Mucosa of gallbladder (tissue), 1 donor: ENCODE measurements around the gene PRLR. TPM values are rescaled to one million over a fixed set of nuclear protein-coding genes. Genes with fewer than 3 reads are reported as not detected.
A peak's percentile ranks its signal among the peaks of the same experiment; 100 is the strongest.

Experiments
- DNase-seq: peaks from one replicate; pipeline ENCODE4 v3.0.0-alpha.2; 2020; ENCODE audit warnings: low spot score
- total RNA-seq: library from RNA; stranded (reverse); gene quantifications from one replicate; pipeline ENCODE4 v1.2.1, GENCODE V29; 2021
- donor health status: DM: no; HTN: no; CAD: no.

The PRLR gene
- total RNA-seq, 1 donor from 2014 or later = 9.3 TPM

DNA sequence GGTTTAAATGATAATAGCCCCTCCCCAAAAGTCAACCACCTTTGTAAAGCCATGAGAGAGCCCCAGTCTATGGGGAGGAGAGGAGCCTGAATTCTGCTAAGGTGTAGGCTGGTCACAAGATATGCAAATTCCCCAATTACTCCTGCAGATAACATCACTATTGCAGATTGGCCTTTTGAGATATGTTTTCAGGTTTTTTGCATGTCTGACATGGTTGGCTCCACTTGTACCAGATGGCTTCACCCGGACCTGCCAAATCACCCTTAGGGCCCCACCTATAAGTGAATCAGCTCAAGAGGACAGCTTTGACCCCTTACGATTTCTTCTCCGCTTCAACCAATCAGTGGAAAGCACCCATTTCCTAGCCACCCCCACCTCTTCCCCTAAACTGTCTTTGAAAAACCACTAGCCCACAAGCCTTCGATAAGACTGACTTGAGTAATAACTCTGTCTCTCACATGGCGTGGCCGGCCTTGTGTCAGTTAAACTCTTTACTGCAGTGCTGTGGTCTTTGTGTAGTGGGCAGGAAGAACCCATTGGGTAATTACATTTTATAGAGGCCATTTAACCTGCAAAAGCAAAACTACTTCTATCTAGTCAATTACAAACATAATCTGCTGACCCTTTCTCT is 69.7 kb downstream of the PRLR start:
- no peak for DNase-seq

DNA sequence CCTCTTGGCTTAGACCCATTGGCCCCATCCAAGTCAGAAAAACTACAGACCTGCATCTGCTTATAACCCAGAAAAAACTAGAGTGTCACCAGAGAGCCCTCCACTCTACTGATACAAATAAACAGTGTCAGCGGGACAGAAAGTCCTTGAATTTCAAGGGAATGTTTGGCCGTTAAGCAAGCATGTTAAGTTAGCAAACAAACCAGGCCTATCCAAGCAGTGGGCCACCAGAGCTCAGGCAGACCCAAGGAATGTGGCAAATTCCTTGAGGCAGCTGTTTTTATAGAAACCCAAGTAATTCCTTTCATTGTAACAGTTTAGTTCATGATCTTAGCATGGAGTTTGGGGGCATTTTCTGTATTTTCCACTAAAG is 70.9 kb downstream of the PRLR start:
- peak; percentile 31 for DNase-seq

DNA sequence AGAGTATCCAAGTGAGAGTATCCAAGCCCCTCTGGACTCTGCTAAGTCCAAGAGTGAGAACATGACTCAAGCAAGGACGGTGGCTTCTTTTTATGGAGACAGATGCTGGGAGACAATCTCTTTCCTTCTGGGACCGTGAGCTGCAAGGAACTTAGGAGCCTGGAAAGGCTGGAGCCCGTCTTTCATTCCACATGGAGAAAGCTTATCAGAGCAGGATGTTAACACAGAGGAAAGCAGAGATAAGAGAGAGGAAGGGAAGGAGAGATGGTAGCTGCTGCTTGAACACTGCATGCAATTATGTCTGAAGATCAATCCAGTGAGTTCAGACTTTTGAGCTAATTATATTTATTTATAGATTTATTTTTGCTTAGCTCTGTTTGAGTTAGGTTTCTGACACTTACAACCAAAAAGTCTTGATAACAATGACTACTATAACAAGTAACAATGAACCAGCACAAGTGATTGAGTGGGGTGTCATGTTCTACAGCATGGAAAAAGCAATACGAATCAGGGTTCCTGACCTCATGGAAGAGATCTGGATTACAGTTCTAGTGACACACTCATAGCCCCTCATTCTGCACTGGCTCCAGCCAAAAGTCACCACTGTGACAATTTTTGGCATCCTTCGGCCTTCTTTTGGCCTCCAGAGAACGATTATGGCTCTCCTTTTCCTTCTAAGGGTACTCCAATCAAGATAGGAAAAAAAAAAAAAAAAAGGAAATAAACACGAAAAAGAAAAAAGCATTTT is 71.5 kb downstream of the PRLR start:
- no peak for DNase-seq

DNA sequence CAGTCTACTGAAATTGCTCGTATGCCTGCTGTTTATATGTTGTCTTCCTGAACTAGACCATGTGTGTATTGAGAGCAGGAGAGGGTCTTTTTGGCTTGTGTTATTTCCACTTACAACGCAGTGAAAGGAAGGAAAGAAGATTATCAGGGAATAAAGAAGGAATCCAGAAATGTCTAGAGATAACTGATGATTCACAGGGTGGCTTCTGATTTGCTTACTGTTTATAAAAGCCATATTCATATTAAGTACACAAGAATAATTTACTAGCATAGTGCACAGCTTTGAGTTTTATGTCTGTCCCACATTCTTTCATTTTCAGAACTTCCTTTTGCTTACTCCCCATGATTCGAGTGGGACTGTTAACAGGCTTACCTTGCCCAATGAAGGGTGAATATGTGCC is 72.1 kb downstream of the PRLR start:
- no peak for DNase-seq

DNA sequence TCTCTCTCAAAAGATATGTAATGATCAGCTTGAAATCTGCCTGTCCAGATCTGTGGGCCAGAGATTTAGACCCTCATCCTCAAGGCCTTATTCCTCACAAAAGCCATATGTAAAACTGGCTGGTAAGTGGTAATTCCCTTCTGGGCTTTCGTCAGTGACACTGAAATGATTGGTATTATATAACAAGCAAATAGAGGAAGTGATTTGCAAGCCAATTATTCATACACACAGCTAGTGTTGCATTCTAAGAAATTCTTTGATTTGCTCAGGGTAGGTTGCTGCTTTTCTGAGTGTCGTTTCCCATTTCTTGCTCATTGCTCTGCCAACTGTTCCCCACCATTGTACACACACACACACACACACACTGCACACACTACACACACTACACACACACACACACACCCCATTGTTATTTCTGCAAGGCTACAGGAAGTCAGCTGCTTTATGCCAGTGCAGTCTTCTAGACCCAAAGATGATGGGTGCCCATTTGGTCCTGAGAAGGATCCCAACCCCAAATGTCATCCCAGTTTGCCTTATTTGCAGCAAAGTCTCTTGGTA is 76.8 kb downstream of the PRLR start:
- DNase-seq = no peak

DNA sequence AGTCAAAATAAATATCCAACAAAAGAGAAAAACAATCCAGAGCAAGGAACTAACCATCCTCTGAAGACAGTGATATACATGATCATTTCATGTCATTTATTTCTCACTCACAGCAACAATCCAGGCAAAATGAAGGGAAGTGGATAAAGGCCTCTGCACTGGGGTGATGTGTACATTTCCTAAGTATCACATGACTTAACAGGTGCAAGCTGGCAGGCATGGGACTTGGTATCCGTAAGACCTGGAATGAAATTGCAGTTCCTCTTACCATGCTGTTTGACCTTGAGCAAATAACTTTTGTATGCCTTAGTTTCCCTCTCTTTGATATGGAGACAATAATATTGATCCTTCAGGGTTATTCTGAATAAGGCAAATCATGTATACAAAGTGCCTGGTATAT is 77.6 kb downstream of the PRLR start:
- DNase-seq = no peak

DNA sequence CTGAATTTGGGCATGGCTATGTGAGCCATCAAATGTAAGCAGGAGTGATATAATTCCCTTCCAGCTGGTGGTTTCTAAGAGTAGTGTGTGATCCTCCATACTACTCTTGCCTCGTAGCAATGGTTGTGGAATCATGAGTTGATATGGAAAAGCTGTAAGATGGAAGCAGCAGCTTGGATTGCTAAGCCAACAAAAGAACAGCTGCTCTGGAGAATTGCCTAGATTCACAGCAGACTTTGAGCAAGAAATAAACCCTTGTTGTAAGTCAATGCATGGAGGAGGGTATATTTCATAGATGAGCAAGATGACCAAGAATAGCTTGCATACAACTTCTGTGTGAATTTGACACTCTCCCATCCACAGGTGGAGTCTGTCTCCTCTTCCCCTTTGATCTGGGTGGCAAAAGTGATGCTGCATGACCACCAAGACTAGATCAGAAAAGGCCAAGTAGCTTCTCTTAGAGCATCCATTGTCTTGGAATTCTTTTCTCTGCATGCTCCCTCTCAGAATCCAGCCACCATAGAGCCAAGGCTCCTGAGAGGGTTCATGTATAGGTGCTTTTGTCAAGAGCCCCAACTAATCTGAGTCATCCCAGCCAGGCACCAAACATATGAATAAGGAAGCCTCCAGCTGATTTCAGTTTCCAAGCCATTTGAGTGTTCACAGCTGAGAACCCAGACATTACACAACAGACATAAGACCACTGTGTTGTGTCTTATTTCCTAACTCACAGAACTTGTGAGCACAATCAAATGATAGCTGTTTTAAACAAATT is 79.0 kb downstream of the PRLR start:
- DNase-seq = no peak

DNA sequence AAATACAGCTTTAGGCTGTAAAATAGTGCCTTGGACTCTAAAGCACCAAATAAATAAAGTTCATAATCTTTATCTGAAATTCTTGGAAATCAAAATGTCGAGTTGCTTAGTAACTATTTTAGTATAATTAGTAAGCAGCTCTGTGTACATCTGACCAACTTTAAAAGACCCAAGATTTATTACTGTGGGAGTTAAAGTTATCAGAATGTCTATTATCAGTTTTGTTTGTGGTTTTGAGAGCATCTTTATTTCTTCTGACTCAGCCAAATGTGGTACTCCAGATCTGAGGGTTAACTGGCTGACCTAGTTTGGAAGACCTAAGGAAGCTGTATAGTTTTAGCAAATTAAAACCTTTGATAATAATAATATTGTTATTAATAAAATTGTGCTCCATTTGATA is 81.2 kb downstream of the PRLR start:
- DNase-seq = no peak

DNA sequence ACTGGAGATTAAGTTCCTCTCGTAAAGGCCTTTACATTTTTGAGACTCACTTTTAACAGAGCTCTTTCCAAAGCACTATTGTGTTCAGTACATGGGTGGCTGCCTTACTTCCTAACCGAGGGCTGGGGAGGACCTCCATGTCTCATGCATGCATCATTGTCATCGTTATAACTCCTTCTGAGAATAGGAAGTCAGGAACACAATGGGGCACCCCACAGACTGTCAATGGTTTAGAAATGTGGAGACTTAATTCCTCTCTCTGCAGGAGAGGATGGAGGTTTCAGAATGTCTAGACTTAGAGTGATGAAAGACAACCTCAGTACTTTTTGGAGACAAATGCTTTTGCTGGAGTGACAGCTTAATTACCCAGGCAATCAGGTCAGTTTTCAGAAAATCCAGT is 83.9 kb downstream of the PRLR start:
- DNase-seq = no peak

DNA sequence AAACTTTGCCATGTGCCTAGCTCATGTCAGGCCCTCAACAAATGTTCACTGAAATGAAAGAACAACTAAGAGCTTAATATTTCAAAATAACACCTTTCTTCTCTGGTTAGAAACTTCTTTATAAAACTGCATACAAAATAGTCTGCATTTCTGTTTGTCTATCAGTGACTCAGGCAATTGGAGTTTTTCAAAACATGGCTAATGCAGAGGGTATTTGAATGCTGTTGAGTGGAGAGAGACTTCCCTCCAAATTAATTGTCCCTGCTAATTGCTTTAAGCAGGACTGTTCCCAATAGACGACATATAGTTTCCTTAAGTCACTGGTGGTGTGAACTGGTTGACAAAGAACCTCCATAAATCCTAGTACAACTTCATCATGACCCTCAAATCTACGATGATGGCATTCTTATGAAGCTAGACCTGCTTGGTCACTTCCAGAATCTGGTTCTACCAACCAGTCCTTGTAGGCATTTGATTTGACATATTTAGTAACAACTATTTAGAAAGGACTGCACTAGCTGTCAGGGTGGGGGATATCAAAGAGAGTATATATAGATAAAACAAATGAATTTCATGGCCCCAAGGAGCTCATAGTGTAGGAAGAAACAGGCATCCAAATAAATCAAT is 84.5 kb downstream of the PRLR start:
- no peak for DNase-seq

DNA sequence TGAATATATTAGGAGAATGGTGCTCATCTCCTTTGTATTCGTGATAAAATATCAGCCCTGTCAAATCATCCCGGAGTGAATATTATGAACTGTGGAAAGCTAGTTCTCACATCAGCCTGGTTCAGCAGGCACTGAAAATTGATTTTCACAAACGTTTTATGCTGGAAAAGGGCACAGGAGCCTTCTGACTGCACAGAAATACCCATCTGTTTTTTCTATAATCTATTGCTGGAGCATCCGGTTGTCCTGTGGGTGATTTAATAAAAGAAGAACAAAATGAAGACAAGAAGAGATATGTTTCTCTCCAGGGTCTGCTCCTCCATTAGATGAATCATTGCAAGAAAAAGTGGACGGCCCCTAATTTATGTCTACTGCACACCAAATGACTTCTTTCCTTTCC is 85.3 kb downstream of the PRLR start:
- DNase-seq = no peak

DNA sequence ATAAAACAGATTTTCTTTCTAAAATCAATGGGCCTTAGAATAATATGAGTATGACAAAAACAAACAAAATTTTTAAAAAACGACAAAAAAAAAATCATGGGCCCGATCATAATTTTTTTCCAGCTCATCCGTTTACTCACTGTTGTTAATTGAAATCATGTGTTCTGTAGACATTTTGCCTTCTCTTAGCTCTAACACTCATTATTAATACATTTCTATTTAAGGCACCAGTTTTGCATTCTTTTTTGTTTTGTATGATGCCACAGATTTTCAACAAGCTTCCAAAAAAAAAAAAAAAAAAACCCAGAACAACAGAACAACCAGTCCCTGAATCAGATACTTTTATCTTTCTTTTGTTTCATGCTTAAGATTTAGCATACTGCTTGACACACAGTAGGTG is 86.4 kb downstream of the PRLR start:
- no peak for DNase-seq

DNA sequence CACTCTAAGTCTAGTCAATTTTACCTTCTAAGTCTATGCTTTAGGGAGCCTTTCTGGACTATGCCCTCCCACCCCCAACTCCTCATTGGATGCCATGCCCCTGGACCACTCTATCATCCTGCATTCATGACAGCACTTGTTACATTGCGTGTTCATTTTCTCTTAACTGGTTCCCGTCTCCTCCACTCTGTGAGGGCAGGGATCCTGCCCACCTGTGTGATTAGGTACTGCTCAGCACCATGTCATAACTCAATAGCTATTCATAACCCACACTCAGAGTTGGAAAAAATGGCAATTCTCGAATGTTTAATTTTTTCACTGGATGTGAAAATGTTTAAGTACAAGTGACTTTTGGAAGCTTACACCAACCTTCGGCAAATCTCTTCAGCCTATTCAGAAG is 88.5 kb downstream of the PRLR start:
- DNase-seq = no peak

DNA sequence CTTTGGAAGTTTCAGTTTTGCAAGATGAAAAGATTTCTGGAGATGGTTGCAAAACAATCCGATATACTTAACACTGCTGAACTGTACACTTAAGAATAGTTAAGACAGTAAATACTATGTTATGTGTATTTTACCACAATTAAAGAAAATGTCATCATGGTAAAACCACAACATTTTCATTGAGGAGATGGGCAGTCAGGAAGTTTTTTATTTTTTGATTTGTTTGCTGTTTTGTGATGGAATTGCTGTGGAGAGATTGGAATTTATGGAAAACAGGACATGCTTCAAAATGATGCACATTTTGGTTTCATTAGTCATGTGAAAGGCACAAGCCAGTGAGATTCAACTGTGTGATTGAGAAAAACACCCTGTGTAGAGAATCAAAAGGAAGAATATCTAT is 92.1 kb downstream of the PRLR start:
- no peak for DNase-seq

DNA sequence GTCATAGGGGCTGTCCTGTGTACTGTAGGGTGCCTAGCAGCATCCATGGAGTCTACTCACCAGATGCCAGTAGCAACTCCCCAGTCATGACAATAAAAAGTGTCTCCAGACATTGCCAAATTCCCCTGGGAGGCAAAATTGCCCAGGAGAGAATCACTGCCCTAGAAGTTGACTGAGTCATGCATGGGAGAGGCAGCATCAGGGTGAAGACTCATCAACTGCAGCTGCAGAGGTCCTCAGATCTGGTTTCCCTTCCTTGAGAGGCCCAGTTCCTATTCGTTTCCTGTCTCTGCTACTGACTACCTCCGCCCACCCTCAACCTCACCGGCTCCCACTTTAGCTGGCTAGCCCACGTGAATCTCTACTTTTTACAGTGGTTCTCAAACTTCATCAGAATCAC is 93.9 kb downstream of the PRLR start:
- DNase-seq = no peak

DNA sequence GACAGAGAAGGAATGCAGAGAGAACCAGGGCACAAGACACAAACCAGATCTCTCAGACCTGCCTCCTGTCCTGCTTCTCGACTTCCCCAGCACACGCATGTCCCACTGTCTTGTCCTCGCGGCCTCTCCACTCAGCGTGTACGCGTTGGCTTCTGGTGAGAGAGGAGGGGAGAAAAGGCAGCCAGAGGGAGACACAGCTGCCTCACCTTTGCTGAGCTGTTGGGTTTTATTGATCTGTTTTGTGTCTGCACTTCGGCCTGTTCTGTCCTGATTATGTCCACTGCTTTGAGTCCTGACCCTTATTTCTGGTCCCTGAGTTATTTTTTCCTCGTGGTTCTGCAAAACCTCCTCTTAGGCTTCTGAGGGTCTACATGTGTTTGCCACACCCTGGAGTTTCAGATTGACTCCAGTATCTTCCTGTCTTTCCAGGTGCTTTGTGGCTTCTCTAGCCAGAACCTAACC is 95.0 kb downstream of the PRLR start:
- DNase-seq = no peak

DNA sequence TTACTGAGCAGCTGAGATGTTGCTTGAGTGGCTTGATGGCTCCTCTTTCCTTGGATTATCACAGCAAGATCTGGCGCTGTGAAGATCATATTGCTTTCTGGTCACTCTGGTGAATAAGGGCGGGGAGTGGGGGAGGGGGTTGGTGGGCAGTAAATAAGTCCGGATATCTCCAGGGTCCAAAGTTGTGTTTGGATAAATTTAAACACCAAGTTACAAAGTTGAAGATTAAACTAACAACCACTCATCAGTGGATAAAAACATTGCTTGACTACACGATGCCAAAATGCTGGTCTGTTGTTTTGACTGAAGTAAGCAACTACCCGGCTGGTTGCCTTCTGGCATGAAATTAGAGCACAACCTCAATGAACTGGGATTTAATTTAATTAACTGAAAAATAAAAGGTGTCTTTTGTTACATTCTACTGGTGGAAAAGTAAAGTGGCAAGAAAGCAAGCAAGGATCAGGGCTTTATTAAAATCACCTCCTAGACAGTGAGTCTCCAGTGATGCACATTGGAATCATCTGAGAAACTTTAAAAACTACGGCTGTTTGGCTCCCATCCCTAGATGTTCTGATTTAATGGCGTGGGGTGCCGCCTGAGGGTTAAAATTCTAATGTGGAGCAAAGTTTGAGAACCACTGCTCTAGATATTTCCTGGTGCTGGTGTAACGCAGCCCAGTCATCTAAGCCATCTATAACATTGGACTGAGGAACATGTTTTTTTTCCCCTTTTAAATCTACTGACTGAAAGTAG is 95.8 kb downstream of the PRLR start:
- no peak for DNase-seq

DNA sequence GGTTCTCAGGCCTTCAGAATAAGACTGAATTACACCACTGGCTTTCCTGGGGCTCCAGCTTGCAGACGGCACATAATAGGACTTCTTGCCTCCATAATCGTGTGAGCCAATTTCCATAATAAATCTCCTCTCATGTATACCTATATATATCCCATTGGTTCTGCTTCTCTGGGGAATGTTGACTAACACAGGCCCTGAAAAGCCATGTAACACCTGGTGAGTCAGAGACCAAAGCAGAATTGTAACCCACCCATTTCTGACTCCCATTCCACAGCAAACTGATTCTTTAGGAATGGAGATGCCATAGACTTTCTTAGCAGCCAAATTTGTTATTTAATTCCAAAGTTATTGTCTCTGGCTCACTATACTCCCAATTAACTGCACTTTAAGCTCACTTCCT is 97.1 kb downstream of the PRLR start:
- no peak for DNase-seq

DNA sequence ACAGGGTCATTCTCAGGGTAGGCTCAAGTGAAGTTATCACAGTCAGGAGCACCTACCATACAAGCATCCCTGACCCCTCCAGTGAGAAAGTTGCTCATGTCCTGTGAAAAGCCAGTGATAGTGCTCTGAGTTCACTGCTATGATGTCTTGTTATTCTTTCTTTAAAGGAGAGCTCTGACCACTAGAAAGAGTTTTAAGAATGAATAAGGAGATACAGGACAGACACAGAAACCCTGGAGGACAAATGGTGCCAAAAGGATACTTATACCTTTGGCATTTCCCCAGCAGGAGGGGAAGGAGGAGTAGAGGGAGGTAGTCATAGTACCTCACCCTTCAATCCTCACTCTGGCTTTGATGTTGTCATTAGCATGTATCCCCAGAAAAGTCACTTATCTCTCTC is 98.6 kb downstream of the PRLR start:
- no peak for DNase-seq

DNA sequence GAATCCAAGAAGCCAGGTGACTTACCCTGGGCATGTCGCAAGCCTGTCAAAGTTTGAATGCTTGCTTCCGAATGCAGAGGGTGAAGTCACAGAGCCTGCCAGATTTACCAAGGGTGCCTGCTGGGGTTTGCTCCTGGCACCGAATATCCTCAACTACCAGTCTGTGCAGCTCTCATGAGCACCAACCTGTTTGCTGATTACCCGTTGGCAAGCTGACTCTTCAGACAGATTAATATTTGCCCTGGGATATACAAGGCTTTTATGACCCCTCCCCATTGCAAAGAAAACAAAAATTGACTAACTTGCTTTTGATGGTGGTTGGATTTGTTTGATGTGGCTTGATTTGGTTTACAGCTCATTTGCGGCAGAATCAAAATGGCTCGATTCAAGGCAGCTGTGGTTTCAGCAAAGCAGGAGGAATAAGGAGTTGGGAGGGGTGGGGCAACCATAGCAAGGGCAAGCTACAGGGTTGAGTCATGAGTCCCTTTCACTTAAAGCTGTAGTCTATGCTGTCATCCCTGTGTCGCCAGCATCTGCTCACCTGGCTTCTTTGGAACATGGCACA is 100.3 kb downstream of the PRLR start:
- no peak for DNase-seq

DNA sequence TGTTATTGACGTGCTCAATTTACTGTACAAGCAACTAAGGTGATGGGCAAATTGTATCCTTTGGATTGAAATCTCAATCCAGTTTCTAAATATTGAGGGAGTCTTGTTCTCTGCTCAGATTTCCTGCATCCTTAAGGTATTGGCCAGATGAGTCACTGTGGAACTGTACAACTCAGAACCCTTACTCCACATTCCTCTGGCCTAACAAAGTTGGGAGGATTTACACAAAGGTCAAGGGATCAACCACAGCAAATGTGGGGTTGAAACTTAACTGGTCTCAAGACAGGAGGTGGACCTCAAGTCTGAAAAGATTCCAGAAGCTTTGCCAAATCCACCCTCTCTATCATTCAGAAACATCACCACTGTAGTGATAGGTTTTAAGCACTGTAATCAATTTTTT is 101.0 kb downstream of the PRLR start:
- DNase-seq = no peak
